Left ventricle myocardium inferior (tissue), 1 donor: ENCODE measurements around the gene PCBP1. TPM values are rescaled to one million over a fixed set of nuclear protein-coding genes. Genes with fewer than 3 reads are reported as not detected.
"Not testable (repeated sequence)": the region's sequence is repeated elsewhere in the genome, so short reads cannot be mapped to it uniquely, and the experiment has no call there.

Experiments
- DNase-seq: peaks from one replicate; pipeline ENCODE4 v3.0.0-alpha.2; 2020
- H3K27ac ChIP-seq: fragments of 200-600 bp; replicated peaks from 2 replicates; pipeline ENCODE4 v1.8.0; 2021
- H3K27me3 ChIP-seq: fragments of 200-600 bp; 2 replicates; pipeline ENCODE4 v1.8.0; 2021; ENCODE audit warnings: low read depth
- H3K36me3 ChIP-seq: fragments of 200-600 bp; 2 replicates; pipeline ENCODE4 v1.8.0; 2021
- H3K4me1 ChIP-seq: fragments of 200-600 bp; 2 replicates; pipeline ENCODE4 v1.8.0; 2021
- H3K4me3 ChIP-seq: fragments of 200-600 bp; 2 replicates; pipeline ENCODE4 v1.8.0; 2021; ENCODE audit warnings: mild to moderate bottlenecking, moderate library complexity
- H3K9me3 ChIP-seq: fragments of 200-600 bp; replicated peaks from 2 replicates; pipeline ENCODE4 v1.8.0; 2021
- intact Hi-C: fragments of 100-400 bp; cut with micrococcal nuclease; formaldehyde crosslinking; loops from one replicate; pipeline ENCODE4 v1.11.0; 2022
- total RNA-seq: library from RNA; stranded (reverse); fragmentation: NEBNext Ultra II Directional; extraction: Animal tissue kit (Norgen Biotek cat#: 25700); gene quantifications from one replicate; pipeline ENCODE4 v1.2.1, GENCODE V29; 2021
- TF ChIP-seq, protein P1 (sequence below): fragments of 200-600 bp; IDR thresholded peaks from 2 replicates; pipeline ENCODE4 v1.8.0; 2021; ENCODE audit warnings: antibody characterized with exemption, mild to moderate bottlenecking, borderline replicate concordance
- donor health status: DM: no; HTN: yes; CAD: no; lungs with severe emphysema.

The PCBP1 gene
- total RNA-seq, 1 donor from 2014 or later, result 205 TPM

DNA sequence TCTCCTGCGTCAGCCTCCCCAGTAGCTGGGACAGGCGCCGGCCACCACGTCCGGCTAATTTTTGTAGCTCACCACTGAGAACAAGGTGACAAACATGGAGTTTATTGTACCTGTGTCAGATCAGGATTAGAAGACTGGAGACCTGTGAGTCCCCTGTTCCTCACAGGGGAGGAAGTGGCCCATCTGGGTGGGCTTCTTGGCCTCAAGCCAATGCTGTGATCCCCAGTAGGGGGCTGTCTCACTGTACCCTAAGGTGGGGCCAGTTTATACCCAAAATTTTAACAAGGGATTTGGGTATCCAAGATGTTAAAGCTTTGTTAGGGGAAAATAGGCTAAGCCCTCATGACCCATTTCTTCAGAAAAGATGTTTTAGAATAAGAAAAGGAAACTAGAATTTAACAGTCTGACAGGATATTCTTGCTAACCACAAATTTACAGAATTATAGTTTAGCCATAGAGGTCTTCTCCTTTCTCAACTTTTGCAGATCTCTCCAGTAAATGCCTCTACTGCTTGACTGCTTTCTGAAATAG lies 16.3 kb downstream of the PCBP1 start:
- TF ChIP-seq, protein P1, sequence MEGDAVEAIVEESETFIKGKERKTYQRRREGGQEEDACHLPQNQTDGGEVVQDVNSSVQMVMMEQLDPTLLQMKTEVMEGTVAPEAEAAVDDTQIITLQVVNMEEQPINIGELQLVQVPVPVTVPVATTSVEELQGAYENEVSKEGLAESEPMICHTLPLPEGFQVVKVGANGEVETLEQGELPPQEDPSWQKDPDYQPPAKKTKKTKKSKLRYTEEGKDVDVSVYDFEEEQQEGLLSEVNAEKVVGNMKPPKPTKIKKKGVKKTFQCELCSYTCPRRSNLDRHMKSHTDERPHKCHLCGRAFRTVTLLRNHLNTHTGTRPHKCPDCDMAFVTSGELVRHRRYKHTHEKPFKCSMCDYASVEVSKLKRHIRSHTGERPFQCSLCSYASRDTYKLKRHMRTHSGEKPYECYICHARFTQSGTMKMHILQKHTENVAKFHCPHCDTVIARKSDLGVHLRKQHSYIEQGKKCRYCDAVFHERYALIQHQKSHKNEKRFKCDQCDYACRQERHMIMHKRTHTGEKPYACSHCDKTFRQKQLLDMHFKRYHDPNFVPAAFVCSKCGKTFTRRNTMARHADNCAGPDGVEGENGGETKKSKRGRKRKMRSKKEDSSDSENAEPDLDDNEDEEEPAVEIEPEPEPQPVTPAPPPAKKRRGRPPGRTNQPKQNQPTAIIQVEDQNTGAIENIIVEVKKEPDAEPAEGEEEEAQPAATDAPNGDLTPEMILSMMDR, result no peak

DNA sequence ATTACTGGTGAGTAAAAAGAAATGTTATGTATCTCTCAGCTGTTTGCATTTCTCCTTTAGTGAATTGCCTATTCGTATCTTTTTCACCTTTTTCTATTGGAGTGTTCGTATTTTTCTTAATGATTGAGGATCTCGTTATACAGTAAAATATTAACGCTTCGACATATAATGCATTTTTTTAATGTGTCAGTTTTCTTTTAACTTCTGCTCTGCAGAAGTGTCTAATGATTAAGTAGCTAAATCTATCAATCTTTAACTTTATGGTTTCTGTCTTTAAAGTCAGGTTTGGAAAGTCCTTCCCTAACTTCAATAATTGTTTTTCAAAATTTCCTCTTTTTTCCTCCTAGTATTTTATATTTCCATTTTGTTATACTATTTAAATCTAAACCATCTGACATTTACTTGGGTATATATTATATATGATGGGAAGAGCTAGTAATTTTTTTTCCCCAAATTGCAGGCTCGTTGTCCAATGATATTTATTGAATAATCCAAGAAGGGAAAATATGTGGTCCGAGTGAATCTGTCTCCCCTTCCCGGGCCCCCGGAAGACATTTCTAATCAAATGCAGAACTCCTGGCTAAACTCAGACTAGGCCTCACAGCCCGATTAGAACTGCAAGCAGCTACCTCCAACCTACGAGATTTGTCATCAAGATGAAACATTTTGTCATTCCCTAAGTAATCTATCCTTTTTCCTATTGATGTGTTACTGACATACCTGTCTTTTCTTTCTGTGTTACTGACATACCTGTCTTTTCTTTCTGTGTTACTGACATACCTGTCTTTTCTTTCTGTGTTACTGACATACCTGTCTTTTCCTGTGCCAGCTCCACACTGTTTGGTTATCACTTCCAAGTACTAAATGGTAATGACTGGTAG lies 17.2 kb downstream of the PCBP1 start:
- Histone ChIP-seq H3K9me3 (no peaks in the 10 kb centered on the region), H3K27me3 (no peaks in the 10 kb centered on the region), H3K4me1 (peaks cover 21% of the 10 kb centered on the region), H3K36me3 (no peaks in the 10 kb centered on the region), H3K4me3 (peak overlapping the region; percentile 33), H3K27ac (no peak overlapping the region)
- DNase-seq, result no peak
- TF ChIP-seq, protein P1, result no peak
- intact Hi-C loops, result no loop called here

More for the DNA sequence above, 16.3 kb downstream of the PCBP1 start:
- no peak overlapping the region for H3K4me3 ChIP-seq
- H3K27me3 ChIP-seq, result no peaks in the 10 kb centered on the region
- peaks cover 17% of the 10 kb centered on the region for H3K4me1 ChIP-seq
- no peaks in the 10 kb centered on the region for H3K9me3 ChIP-seq
- H3K27ac ChIP-seq, result no peak overlapping the region
- no peaks in the 10 kb centered on the region for H3K36me3 ChIP-seq
- no peak for DNase-seq
- intact Hi-C loops, result no loop called here

DNA sequence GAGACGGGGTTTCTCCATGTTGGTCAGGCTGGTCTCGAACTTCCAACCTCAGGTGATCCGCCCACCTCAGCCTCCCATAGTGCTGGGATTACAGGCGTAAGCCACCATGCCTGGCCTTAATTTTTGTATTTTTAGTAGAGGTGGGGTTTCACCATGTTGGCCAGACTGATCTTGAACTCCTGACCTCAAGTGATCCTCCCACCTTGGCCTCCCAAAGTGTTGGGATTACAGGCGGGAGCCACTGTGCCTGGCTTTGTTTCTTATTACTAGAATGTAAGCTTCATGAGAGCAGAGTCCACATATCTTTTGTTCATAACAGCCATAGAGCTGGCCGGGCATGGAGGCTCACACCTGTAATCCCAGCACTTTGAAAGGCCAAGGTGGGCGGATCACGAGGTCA lies 18.9 kb downstream of the PCBP1 start:
- H3K36me3 ChIP-seq, intact Hi-C loops, DNase-seq, H3K27me3 ChIP-seq, H3K9me3 ChIP-seq, H3K4me3 ChIP-seq, H3K27ac ChIP-seq: not testable (repeated sequence)
- peaks cover 21% of the 10 kb centered on the region for H3K4me1 ChIP-seq

DNA sequence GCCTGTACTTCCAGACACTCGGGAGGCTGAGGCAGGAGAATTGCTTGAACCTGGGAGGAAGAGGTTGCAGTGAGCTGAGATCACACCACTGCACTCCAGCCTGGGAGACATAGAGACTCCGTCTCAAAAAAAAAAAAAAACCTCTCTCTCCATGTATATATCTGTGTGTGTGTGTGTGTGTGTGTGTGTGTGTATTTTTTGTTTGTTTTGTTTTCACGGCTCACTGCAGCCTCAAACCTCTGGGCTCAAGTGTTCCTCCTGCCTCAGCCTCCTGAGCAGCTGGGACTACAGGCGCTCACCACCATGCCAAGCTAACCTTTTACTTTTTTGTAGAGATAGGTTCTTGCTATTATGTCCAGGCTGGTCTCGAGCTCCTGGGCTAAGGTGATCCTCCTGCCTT lies 23.1 kb downstream of the PCBP1 start:
- H3K9me3 ChIP-seq, H3K27ac ChIP-seq, H3K36me3 ChIP-seq, H3K4me3 ChIP-seq, intact Hi-C loops, H3K27me3 ChIP-seq, DNase-seq: not testable (repeated sequence)
- peaks cover 42% of the 10 kb centered on the region for H3K4me1 ChIP-seq

DNA sequence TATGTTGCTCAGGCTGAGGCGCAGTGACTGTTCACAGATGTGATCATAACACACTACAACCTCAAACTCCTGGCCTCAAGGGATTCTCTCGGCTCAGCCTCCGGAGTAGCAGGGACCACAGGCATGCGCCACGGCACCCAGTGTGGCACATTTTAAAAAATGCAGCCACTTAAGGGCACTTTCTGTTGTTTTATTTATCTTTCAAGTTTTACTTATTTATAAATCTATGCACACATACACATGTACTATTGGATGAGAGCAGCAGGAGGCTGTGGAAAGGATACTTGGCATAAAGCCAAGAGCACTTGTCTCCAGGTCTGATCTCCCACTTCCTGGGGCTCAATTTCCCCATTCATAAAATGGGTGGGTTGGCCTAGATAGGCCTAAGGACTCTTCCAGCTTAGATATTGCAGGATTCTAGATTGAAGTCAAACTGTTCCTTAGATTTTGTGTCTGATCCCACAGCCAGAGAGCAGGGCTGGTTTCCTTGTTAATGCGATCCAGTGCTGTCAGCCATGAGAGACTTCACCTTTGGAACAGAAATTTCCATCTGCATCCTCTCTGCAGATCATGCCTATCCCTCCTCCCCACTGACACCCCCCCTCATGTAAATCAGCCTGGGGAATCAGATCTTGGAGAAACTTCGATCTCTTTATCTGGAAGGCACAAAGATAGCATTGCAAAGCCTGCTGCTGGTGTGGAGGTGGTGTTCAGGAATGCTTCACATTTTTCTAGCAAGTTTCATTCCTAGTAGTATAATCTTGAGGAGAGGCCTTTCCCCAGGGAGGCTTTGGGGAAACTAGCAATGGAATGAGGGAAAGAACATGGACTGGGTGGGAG lies 24.7 kb downstream of the PCBP1 start:
- Histone ChIP-seq H3K9me3 (no peaks in the 10 kb centered on the region), H3K36me3 (no peaks in the 10 kb centered on the region), H3K27me3 (no peaks in the 10 kb centered on the region), H3K4me1 (peaks cover 58% of the 10 kb centered on the region), H3K27ac (no peak overlapping the region), H3K4me3 (no peak overlapping the region)
- TF ChIP-seq, protein P1, result no peak
- intact Hi-C loops, result no loop called here
- no peak for DNase-seq

DNA sequence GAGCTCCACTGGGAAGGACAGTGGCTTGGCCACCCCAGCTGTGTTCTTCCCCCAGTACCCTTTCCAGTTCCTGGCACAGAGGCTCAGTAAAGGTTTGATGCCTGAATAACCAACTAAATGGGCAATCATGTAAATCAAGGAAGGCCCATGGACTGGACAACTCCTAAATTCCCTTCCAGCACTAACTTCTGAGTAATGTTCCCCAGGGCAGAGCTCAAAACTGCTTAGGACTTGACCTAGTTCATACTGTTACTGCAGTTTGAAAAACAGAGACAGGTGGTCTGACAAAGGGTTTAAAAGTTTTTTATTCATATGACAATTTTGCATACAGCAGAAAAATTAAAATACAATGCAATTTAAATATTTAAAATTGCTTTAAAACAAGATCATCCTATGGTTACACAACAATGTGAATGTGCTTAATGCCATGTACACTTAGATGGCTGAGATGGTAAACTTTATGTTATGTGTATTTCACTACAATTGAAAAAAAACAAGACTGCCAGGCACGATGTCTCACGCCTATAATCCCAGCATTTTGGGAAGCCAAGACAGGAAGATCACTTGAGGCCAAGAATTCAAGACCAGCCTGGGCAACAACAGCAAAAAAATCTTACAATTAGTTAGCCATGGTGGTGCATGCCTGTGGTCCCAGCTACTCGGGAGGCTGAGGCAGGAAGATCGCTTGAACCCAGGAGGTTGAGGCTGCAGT lies 26.2 kb downstream of the PCBP1 start:
- Histone ChIP-seq H3K9me3 (no peaks in the 10 kb centered on the region), H3K27me3 (no peaks in the 10 kb centered on the region), H3K36me3 (no peaks in the 10 kb centered on the region), H3K4me1 (peaks cover 64% of the 10 kb centered on the region), H3K4me3 (no peak overlapping the region), H3K27ac (no peak overlapping the region)
- TF ChIP-seq, protein P1, result no peak
- intact Hi-C loops, result no loop called here
- no peak for DNase-seq
